SK-N-SH (cell line): ENCODE data around the gene RBM18. TPM values are rescaled to one million over a fixed set of nuclear protein-coding genes. Genes with fewer than 3 reads are reported as not detected.

Experiments
- CTCF ChIA-PET: fragments of 300-600, 350-600 bp; formaldehyde crosslinking; extraction: SDS; loops from one replicate; lab custom pipeline; 2021; lab: Yijun Ruan, JAX
- POLR2A ChIA-PET: fragments of 350-600 bp; sonication (Branson Sonifier 250); formaldehyde crosslinking; extraction: SDS; loops from one replicate; lab custom pipeline; 2020; ENCODE audit warnings: antibody characterized with exemption, inconsistent platforms; lab: Yijun Ruan, JAX
- DNase-seq: peaks from one replicate; pipeline ENCODE4 v3.0.0; 2012
- H2AFZ ChIP-seq: fragments of 200-600 bp; sonication (generic); 2 replicates; pipeline ENCODE4 v1.8.1; 2016; ENCODE audit warnings: antibody characterized with exemption, mild to moderate bottlenecking, low read depth
- H3F3A ChIP-seq: fragments of 200-600 bp; sonication (generic); replicated peaks from 2 replicates; pipeline ENCODE3; 2016; ENCODE audit warnings: antibody characterized with exemption, mild to moderate bottlenecking; ENCODE audit not compliant: insufficient read depth
- H3K27ac ChIP-seq, 2 experiments: fragments of 200-500 bp in 1 of 2; fragments of 200-600 bp in 1 of 2; sonication (Bioruptor generic) in 1 of 2; sonication (generic), shearing (Covaris generic) in 1 of 2; 2 replicates each; pipeline versions ENCODE4 v1.5.1 to v1.6.1; 2014 to 2016; ENCODE audit warnings: low read depth in 2 of 2, inconsistent platforms in 1 of 2, low read length in 1 of 2, mild to moderate bottlenecking in 1 of 2, mixed read lengths in 1 of 2
- H3K27me3 ChIP-seq: fragments of 200-600 bp; sonication (generic), shearing (Covaris generic); 2 replicates; pipeline ENCODE4 v1.6.1; 2016; ENCODE audit warnings: mixed run types; ENCODE audit not compliant: insufficient read depth
- H3K36me3 ChIP-seq, 2 experiments: fragments of 200-500 bp in 1 of 2; fragments of 200-600 bp in 1 of 2; sonication (Bioruptor generic) in 1 of 2; sonication (generic) in 1 of 2; replicated peaks in 1 of 2; 2 replicates each; pipeline versions ENCODE3 to v1.5.1; 2014 to 2016; ENCODE audit warnings: low read length in 1 of 2, mild to moderate bottlenecking in 1 of 2; ENCODE audit not compliant: insufficient read depth in 2 of 2, control insufficient read depth in 1 of 2
- H3K4me1 ChIP-seq, 2 experiments: fragments of 200-500 bp in 1 of 2; fragments of 200-600 bp in 1 of 2; sonication (Bioruptor generic) in 1 of 2; sonication (generic), shearing (Covaris generic) in 1 of 2; 2 replicates each; pipeline versions ENCODE4 v1.5.1 to v1.6.1; 2014 to 2016; ENCODE audit warnings: low read depth in 1 of 2, low read length in 1 of 2, mixed run types in 1 of 2; ENCODE audit not compliant: insufficient read depth in 2 of 2, control insufficient read depth in 1 of 2
- H3K4me2 ChIP-seq: fragments of 200-600 bp; sonication (generic), shearing (Covaris generic); 2 replicates; pipeline ENCODE4 v1.6.1; 2017; ENCODE audit warnings: mixed run types
- H3K4me3 ChIP-seq, 2 experiments: fragments of 200-500 bp in 1 of 2; fragments of 200-600 bp in 1 of 2; sonication (Bioruptor generic) in 1 of 2; sonication (generic), shearing (Covaris generic) in 1 of 2; 2 replicates each; pipeline versions ENCODE4 v1.5.1 to v1.8.1; 2014 to 2016; ENCODE audit warnings: low read depth in 2 of 2, inconsistent platforms in 1 of 2, low read length in 1 of 2, mild to moderate bottlenecking in 1 of 2, mixed read lengths in 1 of 2, moderate library complexity in 1 of 2
- H3K79me2 ChIP-seq: fragments of 200-600 bp; sonication (generic); 2 replicates; pipeline ENCODE4 v1.8.1; 2017; ENCODE audit warnings: mild to moderate bottlenecking; ENCODE audit not compliant: insufficient read depth
- H3K9ac ChIP-seq: fragments of 200-600 bp; sonication (generic); 2 replicates; pipeline ENCODE4 v1.6.1; 2017; ENCODE audit warnings: mixed run types
- H3K9me2 ChIP-seq: fragments of 200-600 bp; sonication (generic); 2 replicates; pipeline ENCODE4 v1.6.1; 2017; ENCODE audit warnings: mixed run types
- H3K9me3 ChIP-seq: fragments of 200-600 bp; sonication (generic); 2 replicates; pipeline ENCODE4 v1.6.1; 2017; ENCODE audit warnings: mixed run types, mild to moderate bottlenecking, moderate library complexity
- H4K20me1 ChIP-seq: fragments of 200-600 bp; sonication (generic); 2 replicates; pipeline ENCODE4 v1.6.1; 2017; ENCODE audit warnings: mild to moderate bottlenecking, mixed run types; ENCODE audit not compliant: insufficient read depth
- ELF1 ChIP-seq: IDR thresholded peaks from 2 replicates; pipeline ENCODE4 v1.4.0; 2012
- EP300 ChIP-seq, 2 experiments: IDR thresholded peaks; 2 replicates each; pipeline versions ENCODE4 v1.4.0 to v1.6.1; 2012; ENCODE audit warnings: borderline replicate concordance in 1 of 2, low read depth in 1 of 2, low read length in 1 of 2
- FOXM1 ChIP-seq: IDR thresholded peaks from 2 replicates; pipeline ENCODE4 v1.4.0; 2012; ENCODE audit warnings: low read depth, mild to moderate bottlenecking
- GATA2 ChIP-seq: sonication (generic); formaldehyde crosslinking; IDR thresholded peaks from 2 replicates; pipeline ENCODE4 v1.5.0; 2020; ENCODE audit warnings: mild to moderate bottlenecking, missing genetic modification reagents
- JUND ChIP-seq: IDR thresholded peaks from 2 replicates; pipeline ENCODE4 v1.4.0; 2012
- MEF2A ChIP-seq: IDR thresholded peaks from 2 replicates; pipeline ENCODE4 v1.4.0; 2012; ENCODE audit warnings: low read depth, borderline replicate concordance
- NRF1 ChIP-seq: IDR thresholded peaks from 2 replicates; pipeline ENCODE4 v1.6.1; 2012; ENCODE audit warnings: low read depth, mild to moderate bottlenecking, low read length
- RAD21 ChIP-seq: IDR thresholded peaks from 2 replicates; pipeline ENCODE4 v1.6.1; 2012; ENCODE audit warnings: mild to moderate bottlenecking, low read length
- RCOR1 ChIP-seq: fragments of 150-350 bp; IDR thresholded peaks from 2 replicates; pipeline ENCODE4 v1.6.1; 2017; ENCODE audit warnings: antibody characterized with exemption, low read length
- RFX5 ChIP-seq: IDR thresholded peaks from 2 replicates; pipeline ENCODE4 v1.6.1; 2012; ENCODE audit warnings: mild to moderate bottlenecking, improper control_type of control experiment, low read length
- SMC3 ChIP-seq: IDR thresholded peaks from 2 replicates; pipeline ENCODE4 v1.6.1; 2012; ENCODE audit warnings: low read depth, low read length, improper control_type of control experiment
- WGBS: methylation state at CpG from one replicate; pipeline ENCODE4 v1.1.6; 2017; ENCODE audit warnings: low lambda C conversion rate; 5-methylcytosine and 5-hydroxymethylcytosine counted together
- polyA plus RNA-seq, 3 experiments: library from polyadenylated mRNA; depleted of rRNA; stranded (reverse); fragments of >200 nt; gene quantifications; 2 replicates each; pipeline ENCODE4 v1.2.3, GENCODE V29; 2012
- TF ChIP-seq, protein P1 (sequence below): fragments of 150-350 bp; IDR thresholded peaks from 2 replicates; pipeline ENCODE4 v1.6.1; 2017; ENCODE audit warnings: antibody characterized with exemption, low read length, low read depth, borderline replicate concordance
- TF ChIP-seq, protein P2 (sequence below): IDR thresholded peaks from 2 replicates; pipeline ENCODE4 v1.4.0; 2012; ENCODE audit warnings: low read depth, borderline replicate concordance
- TF ChIP-seq, protein P3 (sequence below): IDR thresholded peaks from 2 replicates; pipeline ENCODE4 v1.6.1; 2012; ENCODE audit warnings: mild to moderate bottlenecking, low read depth, low read length, moderate library complexity
- TF ChIP-seq, protein P4 (sequence below): IDR thresholded peaks from 2 replicates; pipeline ENCODE4; 2012

RBM18 gene
- polyA plus RNA-seq, 1 of the 3 experiments (the other 2 are of a cell fraction) = 8.2 TPM

DNA sequence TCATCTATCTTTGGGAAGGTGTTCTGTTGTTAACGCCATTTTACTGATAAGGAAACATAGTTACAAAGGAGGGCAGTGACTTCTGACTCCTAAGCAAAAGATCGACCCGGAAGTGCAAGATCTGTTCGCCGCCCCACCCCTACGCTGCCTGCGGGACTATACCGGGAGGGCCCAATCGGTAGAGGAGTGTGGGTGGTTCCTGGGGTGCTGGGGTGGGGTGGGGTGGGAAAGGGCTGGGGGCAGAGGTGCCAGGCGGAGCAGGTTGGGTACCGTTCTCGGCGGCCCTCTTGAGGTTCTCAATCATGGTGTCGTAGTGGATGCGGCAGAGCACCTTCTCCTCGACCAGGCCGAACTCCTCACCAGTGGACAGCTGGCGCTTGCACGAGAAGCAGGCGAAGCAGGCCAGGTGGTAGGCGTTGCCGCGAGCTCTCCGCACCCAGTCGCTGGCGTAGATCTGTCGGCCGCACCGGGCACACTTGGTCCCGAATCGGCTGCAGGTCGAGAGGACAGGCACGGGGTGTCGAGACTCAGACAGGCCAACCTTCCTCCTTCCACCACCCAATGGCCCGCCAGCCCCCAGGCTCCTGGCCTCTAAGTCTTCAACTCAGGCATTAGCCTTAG is 47.7 kb downstream of the RBM18 start:
- Histone ChIP-seq H3K4me3 (no peak overlapping the region), H3K9me2 (no peaks in the 10 kb centered on the region), H3K9me3 (no peaks in the 10 kb centered on the region), H3K9ac (no peak overlapping the region), H3K4me1 (peaks cover 0 to 18% of the 10 kb centered on the region in 2 experiments; a peak in 2 of 4 replicates), H3K27ac (no peak overlapping the region), H3K27me3 (peaks cover 94% of the 10 kb centered on the region), H3F3A (peaks cover 7% of the 10 kb centered on the region), H2AFZ (no peak overlapping the region), H4K20me1 (no peaks in the 10 kb centered on the region), H3K4me2 (no peak overlapping the region), H3K79me2 (no peaks in the 10 kb centered on the region), H3K36me3 (no peaks in the 10 kb centered on the region)
- ChIA-PET POLR2A (no interaction called here), CTCF (no interaction called here)
- TF ChIP-seq GATA2 (CRISPR knock-in tag) (no peak), RCOR1 (no peak), ELF1 (no peak), RAD21 (no peak), FOXM1 (no peak), MEF2A (no peak), EP300 (IDR thresholded peaks at IDR 0.05; ENCODE audit: borderline replicate concordance in 1 of 2, low read depth in 1 of 2, low read length in 1 of 2) (no peak), RFX5 (no peak), NRF1 (no peak), SMC3 (no peak)
- TF ChIP-seq, protein P1, sequence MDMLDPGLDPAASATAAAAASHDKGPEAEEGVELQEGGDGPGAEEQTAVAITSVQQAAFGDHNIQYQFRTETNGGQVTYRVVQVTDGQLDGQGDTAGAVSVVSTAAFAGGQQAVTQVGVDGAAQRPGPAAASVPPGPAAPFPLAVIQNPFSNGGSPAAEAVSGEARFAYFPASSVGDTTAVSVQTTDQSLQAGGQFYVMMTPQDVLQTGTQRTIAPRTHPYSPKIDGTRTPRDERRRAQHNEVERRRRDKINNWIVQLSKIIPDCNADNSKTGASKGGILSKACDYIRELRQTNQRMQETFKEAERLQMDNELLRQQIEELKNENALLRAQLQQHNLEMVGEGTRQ = no peak
- TF ChIP-seq, protein P2, sequence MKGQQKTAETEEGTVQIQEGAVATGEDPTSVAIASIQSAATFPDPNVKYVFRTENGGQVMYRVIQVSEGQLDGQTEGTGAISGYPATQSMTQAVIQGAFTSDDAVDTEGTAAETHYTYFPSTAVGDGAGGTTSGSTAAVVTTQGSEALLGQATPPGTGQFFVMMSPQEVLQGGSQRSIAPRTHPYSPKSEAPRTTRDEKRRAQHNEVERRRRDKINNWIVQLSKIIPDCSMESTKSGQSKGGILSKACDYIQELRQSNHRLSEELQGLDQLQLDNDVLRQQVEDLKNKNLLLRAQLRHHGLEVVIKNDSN = no peak
- 71% methylated on average over 15 of the region's 35 CpGs for WGBS
- no peak for DNase-seq

DNA sequence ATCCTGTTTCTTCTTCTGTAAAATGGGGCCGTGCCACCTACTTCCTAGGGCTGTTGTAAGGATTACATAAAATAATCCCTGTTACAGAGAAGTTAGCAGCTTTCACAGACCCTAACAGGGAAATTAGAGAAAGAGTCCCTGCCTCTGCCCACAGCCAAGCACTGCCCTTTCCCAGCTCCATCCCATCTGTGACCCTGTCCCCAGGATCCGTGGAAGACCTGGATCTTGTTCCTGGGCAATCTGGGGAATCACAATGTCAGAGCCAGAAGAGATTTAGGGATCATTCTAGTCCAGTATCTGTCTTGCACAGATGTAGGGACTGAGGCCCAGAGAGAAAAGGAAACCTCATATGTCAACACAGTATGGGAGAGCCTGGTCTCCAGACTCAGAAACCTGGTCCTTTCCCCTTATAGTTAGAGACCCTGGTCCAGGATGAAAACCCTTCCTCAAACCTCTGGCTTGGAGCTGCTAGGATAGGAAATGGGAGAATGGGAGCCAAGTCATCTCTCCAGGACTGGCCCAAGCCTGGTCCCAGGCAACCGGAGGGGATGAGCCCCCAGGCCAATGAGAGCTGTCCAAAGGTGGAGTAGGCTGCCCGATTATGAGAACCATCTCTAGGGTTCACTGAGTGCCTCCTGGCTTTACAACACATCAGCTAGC is 48.4 kb downstream of the RBM18 start:
- H3K36me3 ChIP-seq = no peaks in the 10 kb centered on the region
- no peaks in the 10 kb centered on the region for H3K9me3 ChIP-seq
- H3K9ac ChIP-seq = no peak overlapping the region
- POLR2A ChIA-PET = no interaction called here
- H3K4me1 ChIP-seq = peaks cover 0 to 18% of the 10 kb centered on the region in 2 experiments; a peak in 2 of 4 replicates
- peak; percentile 7 for DNase-seq
- H3K4me3 ChIP-seq = no peak overlapping the region
- H2AFZ ChIP-seq = no peak overlapping the region
- no peaks in the 10 kb centered on the region for H3K79me2 ChIP-seq
- H3K4me2 ChIP-seq = no peak overlapping the region
- no peaks in the 10 kb centered on the region for H3K9me2 ChIP-seq
- WGBS = 29% methylated on average over 4 of the region's 4 CpGs
- CTCF ChIA-PET = interaction anchor here (1.0 to 1.6 kb wide), 3 partner anchors 77 to 93 kb away, joined by 3 to 4 read pairs (median 3); no protein-coding TSS in a partner anchor
- H3K27ac ChIP-seq = no peak overlapping the region
- no peaks in the 10 kb centered on the region for H4K20me1 ChIP-seq
- peaks cover 7% of the 10 kb centered on the region for H3F3A ChIP-seq
- H3K27me3 ChIP-seq = peaks cover 94% of the 10 kb centered on the region
- TF ChIP-seq JUND (no peak), ELF1 (no peak), RFX5 (no peak), EP300 (IDR thresholded peaks at IDR 0.05; ENCODE audit: borderline replicate concordance in 1 of 2, low read depth in 1 of 2, low read length in 1 of 2) (no peak)
- TF ChIP-seq, protein P1 = no peak
- TF ChIP-seq, protein P3, sequence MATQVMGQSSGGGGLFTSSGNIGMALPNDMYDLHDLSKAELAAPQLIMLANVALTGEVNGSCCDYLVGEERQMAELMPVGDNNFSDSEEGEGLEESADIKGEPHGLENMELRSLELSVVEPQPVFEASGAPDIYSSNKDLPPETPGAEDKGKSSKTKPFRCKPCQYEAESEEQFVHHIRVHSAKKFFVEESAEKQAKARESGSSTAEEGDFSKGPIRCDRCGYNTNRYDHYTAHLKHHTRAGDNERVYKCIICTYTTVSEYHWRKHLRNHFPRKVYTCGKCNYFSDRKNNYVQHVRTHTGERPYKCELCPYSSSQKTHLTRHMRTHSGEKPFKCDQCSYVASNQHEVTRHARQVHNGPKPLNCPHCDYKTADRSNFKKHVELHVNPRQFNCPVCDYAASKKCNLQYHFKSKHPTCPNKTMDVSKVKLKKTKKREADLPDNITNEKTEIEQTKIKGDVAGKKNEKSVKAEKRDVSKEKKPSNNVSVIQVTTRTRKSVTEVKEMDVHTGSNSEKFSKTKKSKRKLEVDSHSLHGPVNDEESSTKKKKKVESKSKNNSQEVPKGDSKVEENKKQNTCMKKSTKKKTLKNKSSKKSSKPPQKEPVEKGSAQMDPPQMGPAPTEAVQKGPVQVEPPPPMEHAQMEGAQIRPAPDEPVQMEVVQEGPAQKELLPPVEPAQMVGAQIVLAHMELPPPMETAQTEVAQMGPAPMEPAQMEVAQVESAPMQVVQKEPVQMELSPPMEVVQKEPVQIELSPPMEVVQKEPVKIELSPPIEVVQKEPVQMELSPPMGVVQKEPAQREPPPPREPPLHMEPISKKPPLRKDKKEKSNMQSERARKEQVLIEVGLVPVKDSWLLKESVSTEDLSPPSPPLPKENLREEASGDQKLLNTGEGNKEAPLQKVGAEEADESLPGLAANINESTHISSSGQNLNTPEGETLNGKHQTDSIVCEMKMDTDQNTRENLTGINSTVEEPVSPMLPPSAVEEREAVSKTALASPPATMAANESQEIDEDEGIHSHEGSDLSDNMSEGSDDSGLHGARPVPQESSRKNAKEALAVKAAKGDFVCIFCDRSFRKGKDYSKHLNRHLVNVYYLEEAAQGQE = no peak
- TF ChIP-seq, protein P2 = no peak
- TF ChIP-seq, protein P4, sequence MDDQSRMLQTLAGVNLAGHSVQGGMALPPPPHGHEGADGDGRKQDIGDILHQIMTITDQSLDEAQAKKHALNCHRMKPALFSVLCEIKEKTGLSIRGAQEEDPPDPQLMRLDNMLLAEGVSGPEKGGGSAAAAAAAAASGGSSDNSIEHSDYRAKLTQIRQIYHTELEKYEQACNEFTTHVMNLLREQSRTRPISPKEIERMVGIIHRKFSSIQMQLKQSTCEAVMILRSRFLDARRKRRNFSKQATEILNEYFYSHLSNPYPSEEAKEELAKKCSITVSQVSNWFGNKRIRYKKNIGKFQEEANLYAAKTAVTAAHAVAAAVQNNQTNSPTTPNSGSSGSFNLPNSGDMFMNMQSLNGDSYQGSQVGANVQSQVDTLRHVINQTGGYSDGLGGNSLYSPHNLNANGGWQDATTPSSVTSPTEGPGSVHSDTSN = no peak
